H54 (cell line): ENCODE data around the gene COL20A1.
A peak's percentile ranks its signal among the peaks of the same experiment; 100 is the strongest.

ENCODE experiments used
- DNase-seq: peaks from one replicate; pipeline ENCODE4 v3.0.0; 2011; ENCODE audit warnings: low spot score, mixed read lengths; ENCODE audit not compliant: insufficient read length
- FAIRE-seq: peaks from 3 replicates; lab custom pipeline; 2011; peaks lifted over from hg19 to GRCh38; lab: Jason Lieb, UNC
- POLR2A ChIP-seq: IDR thresholded peaks from 2 replicates; pipeline ENCODE4 v1.6.1; 2011; ENCODE audit warnings: low read depth, mild to moderate bottlenecking, low read length

The COL20A1 gene

GRCh38 chr20:63287697-63288580 lies 5.0 kb upstream of the COL20A1 start:
- TF ChIP-seq POLR2A: no peak

GRCh38 chr20:63288581-63289251 lies 4.3 kb upstream of the COL20A1 start:
- FAIRE-seq (no peak), DNase-seq (no peak)
- no peak for TF ChIP-seq POLR2A

More at GRCh38 chr20:63287697-63288580, 5.0 kb upstream of the COL20A1 start:
- DNase-seq: no peak
- no peak for FAIRE-seq

- FAIRE-seq: no peak
- TF ChIP-seq POLR2A: no peak
- no peak for DNase-seq
Observed at GRCh38 chr20:63289311-63290135, 3.5 kb upstream of the COL20A1 start.

DNA sequence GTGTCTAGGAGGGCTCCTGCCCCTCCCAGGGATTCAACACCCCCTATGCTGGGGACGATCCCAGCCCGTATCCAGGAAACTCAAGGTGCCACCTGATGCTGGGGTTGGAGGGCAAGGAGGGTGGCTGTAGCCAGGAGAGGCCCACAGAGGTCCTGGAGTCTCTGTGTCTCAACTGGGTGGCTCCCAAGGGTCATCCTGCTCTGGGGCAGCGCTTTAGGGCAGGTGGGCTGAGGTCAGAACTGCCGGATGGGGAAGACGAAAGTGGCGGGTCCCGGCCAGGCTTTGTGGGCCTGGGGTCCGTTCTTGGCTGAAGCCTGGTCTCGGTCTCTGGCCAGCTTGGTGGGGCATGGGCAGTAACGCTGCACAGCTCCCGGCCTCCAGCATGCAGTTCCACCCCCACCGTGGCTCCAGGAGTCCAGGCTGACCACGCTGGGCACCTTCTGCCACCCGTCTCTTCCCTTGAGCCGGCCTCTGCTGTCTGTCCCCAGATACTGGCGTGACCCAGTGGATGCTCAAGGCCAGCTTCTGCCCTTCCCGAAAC lies 2.8 kb upstream of the COL20A1 start:
- TF ChIP-seq POLR2A: no peak

GRCh38 chr20:63290677-63291472 lies 2.1 kb upstream of the COL20A1 start:
- FAIRE-seq: no peak

More for the DNA sequence above, 2.8 kb upstream of the COL20A1 start:
- no peak for DNase-seq
- no peak for FAIRE-seq

GRCh38 chr20:63291811-63292210 lies 1.2 kb upstream of the COL20A1 start:
- no peak for TF ChIP-seq POLR2A
- DNase-seq: no peak
- no peak for FAIRE-seq

More at GRCh38 chr20:63290677-63291472, 2.1 kb upstream of the COL20A1 start:
- DNase-seq: peak; percentile 77
- TF ChIP-seq POLR2A: no peak

DNA sequence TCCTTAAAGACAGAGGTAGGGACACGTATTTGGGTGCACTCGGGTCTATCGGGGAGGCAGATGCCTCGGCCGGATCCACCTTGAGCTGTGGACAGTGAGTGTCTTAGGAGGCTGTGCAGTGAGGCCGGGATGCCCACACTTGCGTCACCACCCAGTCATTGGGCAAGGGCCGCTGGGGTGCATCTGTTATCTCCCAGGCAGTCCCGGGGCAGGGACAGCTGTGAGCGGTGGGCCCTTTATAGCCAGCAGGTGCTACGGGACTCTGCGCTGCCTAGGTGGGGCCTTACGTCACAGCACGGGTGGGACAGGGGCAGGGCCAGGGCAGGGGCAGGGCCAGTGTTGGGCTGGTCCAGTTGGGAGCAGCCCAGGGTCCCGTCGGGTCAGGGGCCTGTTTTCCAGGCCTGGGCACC lies 689 bp upstream of the COL20A1 start:
- no peak for DNase-seq
- TF ChIP-seq POLR2A: no peak
- no peak for FAIRE-seq

DNA sequence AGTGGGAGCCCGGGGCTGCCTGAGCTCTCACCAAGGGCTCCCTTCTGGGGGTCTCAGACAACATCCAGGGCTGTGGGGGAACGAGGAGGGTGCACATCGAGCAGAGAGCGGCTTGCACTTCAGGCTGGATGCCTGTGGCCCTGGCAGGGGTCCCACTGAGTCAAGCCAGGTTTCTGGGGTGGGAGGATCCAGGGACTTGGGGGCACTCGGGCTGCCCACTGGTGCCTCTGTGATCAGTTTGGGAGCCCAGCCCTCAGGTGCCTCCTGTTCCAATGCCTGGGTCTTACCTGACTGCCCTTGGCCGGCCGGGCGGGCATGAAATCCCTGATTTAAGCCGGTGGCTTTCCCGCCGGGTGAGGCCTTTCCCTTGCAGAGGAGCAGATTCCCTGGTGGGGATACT lies 470 bp downstream of the COL20A1 start:
- DNase-seq (no peak), FAIRE-seq (no peak)
- TF ChIP-seq POLR2A: no peak

- FAIRE-seq (no peak), DNase-seq (no peak)
- TF ChIP-seq POLR2A: no peak
Observed at GRCh38 chr20:63293871-63294535, 1.0 kb downstream of the COL20A1 start.

- FAIRE-seq (no peak), DNase-seq (no peak)
- TF ChIP-seq POLR2A: no peak
Observed at GRCh38 chr20:63294536-63294900, 1.5 kb downstream of the COL20A1 start.

GRCh38 chr20:63295018-63295417 lies 2.0 kb downstream of the COL20A1 start:
- FAIRE-seq: no peak
- DNase-seq: no peak
- no peak for TF ChIP-seq POLR2A

- no peak for DNase-seq
- no peak for TF ChIP-seq POLR2A
- FAIRE-seq: no peak
Observed at GRCh38 chr20:63295422-63295821, 2.4 kb downstream of the COL20A1 start.
